ENCODE results near the gene ZMAT5.

The ZMAT5 gene

DNA sequence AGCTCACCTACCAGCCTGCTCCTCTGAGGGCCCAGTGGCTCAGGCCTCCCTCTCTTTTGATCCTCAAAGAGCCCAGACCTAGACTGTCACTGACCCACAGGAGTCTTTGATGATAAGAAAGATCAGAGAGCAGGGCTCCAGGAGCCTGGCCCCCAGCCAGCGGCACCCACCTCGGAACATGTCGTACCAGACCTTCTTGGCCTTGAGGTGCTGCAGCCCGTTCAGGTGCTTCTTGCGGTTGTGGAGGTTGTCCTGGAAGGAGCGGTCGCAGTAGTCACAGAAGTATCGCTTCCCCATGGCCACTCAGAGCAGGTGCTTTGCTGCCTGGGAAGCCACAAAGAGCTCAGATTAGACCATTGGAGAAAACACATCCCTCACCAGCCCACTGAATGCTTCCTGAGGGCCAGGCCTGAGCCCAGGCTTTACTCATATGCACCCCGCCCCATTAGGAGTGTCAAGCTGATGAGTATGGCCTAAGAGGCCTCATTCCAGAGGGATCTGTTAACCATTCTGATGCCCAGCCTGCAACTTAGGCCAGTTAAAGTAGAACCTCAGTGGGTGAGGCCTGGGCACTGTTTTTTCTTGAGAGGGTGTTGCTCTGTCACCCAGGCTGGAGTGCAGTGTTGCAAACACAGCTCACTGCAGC lies 18.4 kb downstream of the ZMAT5 start:
- Mint-ChIP-seq H3K4me3 (no peak overlapping the region), H3K27ac (no peak overlapping the region), H3K36me3 (ENCODE audit: low read depth) (peaks cover 19% of the 10 kb centered on the region), H3K9me3 (no peaks in the 10 kb centered on the region), H3K27me3 (ENCODE audit: low read depth) (no peaks in the 10 kb centered on the region), H3K4me1 (peaks cover 5% of the 10 kb centered on the region)
- TF ChIP-seq CTCF (IDR thresholded peaks at IDR 0.05; ENCODE audit: unreplicated experiment in 3 of 3): no peak

- H3K27me3 Mint-ChIP-seq (ENCODE audit: low read depth): no peaks in the 10 kb centered on the region
- no peak overlapping the region for H3K27ac Mint-ChIP-seq
- peaks cover 5% of the 10 kb centered on the region for H3K4me1 Mint-ChIP-seq
- peaks cover 19% of the 10 kb centered on the region for H3K36me3 Mint-ChIP-seq (ENCODE audit: low read depth)
- no peak overlapping the region for H3K4me3 Mint-ChIP-seq
- no peaks in the 10 kb centered on the region for H3K9me3 Mint-ChIP-seq
- no peak for TF ChIP-seq CTCF (IDR thresholded peaks at IDR 0.05; ENCODE audit: unreplicated experiment in 3 of 3)
Observed at GRCh38 chr22:29747832-29748231, 19.0 kb downstream of the ZMAT5 start.

- Mint-ChIP-seq H3K4me3 (no peak overlapping the region), H3K27me3 (ENCODE audit: low read depth) (no peaks in the 10 kb centered on the region), H3K9me3 (no peaks in the 10 kb centered on the region), H3K36me3 (ENCODE audit: low read depth) (peaks cover 33% of the 10 kb centered on the region), H3K4me1 (peaks cover 5% of the 10 kb centered on the region), H3K27ac (no peak overlapping the region)
- no peak for TF ChIP-seq CTCF (IDR thresholded peaks at IDR 0.05; ENCODE audit: unreplicated experiment in 3 of 3)
Observed at GRCh38 chr22:29744902-29745301, 21.9 kb downstream of the ZMAT5 start.

DNA sequence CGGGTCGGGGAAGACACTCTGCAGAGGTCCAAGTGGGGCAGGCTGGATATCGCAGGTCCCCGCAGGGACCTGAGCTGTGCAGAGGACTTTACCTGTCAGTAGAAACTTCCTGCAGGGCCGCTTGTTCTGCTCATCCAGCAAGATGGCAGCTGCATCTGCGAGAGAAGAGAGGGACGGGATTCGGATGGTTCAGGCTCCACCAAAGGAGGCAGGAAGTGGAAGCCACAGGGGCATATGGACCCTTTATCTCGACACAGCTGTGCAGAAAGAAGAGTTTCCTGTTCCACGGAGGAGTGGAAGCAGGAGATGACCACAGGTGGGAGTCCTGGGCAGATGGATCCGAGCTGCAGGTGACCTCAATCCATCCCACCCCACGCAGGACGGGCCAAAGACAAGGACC lies 24.5 kb downstream of the ZMAT5 start:
- H3K9me3 Mint-ChIP-seq: no peaks in the 10 kb centered on the region
- no peaks in the 10 kb centered on the region for H3K27me3 Mint-ChIP-seq (ENCODE audit: low read depth)
- H3K4me3 Mint-ChIP-seq: no peak overlapping the region
- TF ChIP-seq CTCF (IDR thresholded peaks at IDR 0.05; ENCODE audit: unreplicated experiment in 3 of 3): no peak
- H3K4me1 Mint-ChIP-seq: peaks cover 5% of the 10 kb centered on the region
- H3K36me3 Mint-ChIP-seq (ENCODE audit: low read depth): peaks cover 26% of the 10 kb centered on the region
- H3K27ac Mint-ChIP-seq: no peak overlapping the region

DNA sequence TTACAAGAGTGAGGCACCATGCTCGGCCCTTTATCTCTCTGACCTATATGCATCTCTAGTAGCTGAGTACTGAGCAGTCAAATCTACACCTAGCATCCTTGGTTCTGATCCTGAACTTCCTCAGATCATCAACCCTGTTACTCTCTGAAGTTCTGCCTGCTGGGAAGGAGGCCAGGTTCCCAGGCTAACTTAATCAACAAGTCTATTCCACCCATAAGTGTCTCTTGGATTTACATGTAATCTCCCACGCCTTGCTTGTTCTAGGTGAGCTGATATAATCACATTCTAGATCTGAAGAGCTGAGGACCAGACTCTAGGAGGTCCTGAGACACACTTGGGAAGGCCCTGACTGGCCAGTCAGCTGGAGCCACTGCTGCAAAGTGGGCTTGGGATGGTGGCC lies 24.9 kb downstream of the ZMAT5 start:
- H3K9me3 Mint-ChIP-seq: no peaks in the 10 kb centered on the region
- TF ChIP-seq CTCF (IDR thresholded peaks at IDR 0.05; ENCODE audit: unreplicated experiment in 3 of 3): no peak
- H3K27ac Mint-ChIP-seq: no peak overlapping the region
- H3K4me3 Mint-ChIP-seq: no peak overlapping the region
- no peaks in the 10 kb centered on the region for H3K27me3 Mint-ChIP-seq (ENCODE audit: low read depth)
- H3K4me1 Mint-ChIP-seq: peaks cover 5% of the 10 kb centered on the region
- H3K36me3 Mint-ChIP-seq (ENCODE audit: low read depth): peaks cover 25% of the 10 kb centered on the region

DNA sequence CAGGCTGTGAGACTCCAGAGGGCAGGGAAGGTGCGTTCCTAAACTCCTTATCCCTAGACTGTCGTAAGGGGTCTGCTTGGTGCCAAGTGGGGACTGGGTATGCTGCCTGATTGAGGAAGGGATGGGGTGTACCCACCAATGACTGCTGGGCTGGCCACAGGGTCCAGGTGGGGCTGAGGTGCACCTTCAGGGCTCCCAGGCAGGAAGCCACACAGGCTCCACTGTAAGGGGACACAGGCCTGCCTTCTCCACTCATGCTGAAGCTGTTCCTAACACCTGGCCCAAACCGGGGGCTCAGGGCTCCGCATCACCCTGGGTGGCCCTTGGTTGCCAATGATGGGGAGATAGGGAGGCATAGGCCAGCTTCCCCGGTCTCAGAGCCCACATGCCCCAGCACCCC lies 26.6 kb downstream of the ZMAT5 start:
- Mint-ChIP-seq H3K9me3 (no peaks in the 10 kb centered on the region), H3K4me1 (peaks cover 5% of the 10 kb centered on the region), H3K27ac (no peak overlapping the region), H3K36me3 (ENCODE audit: low read depth) (peaks cover 20% of the 10 kb centered on the region), H3K4me3 (no peak overlapping the region), H3K27me3 (ENCODE audit: low read depth) (no peaks in the 10 kb centered on the region)
- no peak for TF ChIP-seq CTCF (IDR thresholded peaks at IDR 0.05; ENCODE audit: unreplicated experiment in 3 of 3)

Data from nephron (organoid).